A673 (cell line): ENCODE data around the gene CACNA2D3.

Experiments used
- CTCF ChIP-seq: fragments of 300-800, 200-600 bp; sonication (generic); conservative IDR thresholded peaks from 2 replicates; pipeline ENCODE4 v1.5.1; 2017; ENCODE audit warnings: low read depth, mild to moderate bottlenecking, antibody characterized with exemption, low read length, moderate library complexity, mixed read lengths
- EZH2 ChIP-seq: fragments of 200-600 bp; sonication (generic); IDR thresholded peaks from 2 replicates; pipeline ENCODE4 v1.6.1; 2017; ENCODE audit warnings: borderline replicate concordance, low read depth, mild to moderate bottlenecking, mixed read lengths, antibody characterized with exemption, low read length; ENCODE audit not compliant: poor library complexity, severe bottlenecking

GRCh38 chr3:55091381-55092225 lies 969.3 kb downstream of the CACNA2D3 start:
- TF ChIP-seq CTCF: no peak
- no peak for TF ChIP-seq EZH2
